GM15510 (cell line): ENCODE data around the gene MEPE.

Source experiments
- POLR2A ChIP-seq: IDR thresholded peaks from 3 replicates; pipeline ENCODE4 v1.6.1; 2011; ENCODE audit warnings: borderline replicate concordance; ENCODE audit not compliant: insufficient read length; ENCODE audit errors: extremely low read depth

The MEPE gene

DNA sequence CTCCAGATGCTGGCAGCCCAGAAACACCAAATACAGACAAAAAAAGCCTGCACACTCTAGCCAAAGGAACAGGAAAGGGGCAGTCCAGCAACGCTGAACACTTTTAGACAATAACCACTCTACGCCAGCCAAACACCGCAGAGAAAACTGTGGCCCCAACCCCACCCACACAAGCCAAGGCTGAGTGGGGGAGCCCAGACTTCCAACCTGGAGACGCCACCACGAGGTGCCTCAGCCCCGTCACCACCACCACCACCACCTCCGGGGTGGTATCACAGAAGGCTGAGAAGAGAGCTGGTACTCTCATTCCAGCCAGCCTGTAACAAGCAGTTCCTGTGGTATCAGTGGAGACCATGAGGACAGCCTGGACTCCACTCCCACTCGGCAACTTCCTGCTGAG, 22.8 kb downstream of the MEPE start:
- no peak for TF ChIP-seq POLR2A

DNA sequence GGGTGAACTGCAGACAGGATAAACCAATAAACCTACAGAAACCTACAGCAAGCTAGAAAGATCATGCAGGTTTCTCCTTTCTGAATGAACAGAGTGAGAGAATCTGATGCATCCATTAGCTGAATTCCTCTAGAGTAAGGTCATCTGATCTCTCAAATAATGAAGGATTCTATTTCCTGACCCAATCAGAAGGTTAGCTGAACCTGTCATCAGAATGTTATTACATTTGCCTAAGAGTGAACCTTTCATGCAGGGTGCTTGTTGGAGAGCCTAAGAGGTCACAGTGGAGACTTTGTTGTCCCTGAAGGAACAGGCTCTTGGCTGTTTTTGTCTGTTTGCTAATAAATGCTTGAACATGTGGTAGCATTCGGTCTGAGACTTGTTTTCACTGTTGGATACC, 24.0 kb downstream of the MEPE start:
- TF ChIP-seq POLR2A, result no peak

DNA sequence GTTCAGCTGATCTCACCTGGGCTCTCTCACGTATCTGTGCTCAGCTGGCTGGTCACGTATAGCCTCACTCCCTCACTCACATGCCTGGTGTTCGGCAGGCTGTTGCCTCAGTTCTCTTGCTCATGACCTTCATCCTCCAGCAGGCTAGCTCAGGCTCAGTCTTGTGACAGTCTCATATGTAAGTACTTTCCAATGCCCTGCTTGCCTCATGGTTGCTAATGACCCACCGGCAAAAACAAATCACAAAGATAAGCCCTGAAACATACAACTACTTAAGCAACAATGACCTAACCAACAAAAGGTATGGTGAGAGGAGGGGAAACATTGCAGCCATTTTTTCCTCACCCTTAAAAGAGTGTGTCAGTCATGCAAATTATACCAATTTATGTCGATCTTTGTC, 25.0 kb downstream of the MEPE start:
- no peak for TF ChIP-seq POLR2A

DNA sequence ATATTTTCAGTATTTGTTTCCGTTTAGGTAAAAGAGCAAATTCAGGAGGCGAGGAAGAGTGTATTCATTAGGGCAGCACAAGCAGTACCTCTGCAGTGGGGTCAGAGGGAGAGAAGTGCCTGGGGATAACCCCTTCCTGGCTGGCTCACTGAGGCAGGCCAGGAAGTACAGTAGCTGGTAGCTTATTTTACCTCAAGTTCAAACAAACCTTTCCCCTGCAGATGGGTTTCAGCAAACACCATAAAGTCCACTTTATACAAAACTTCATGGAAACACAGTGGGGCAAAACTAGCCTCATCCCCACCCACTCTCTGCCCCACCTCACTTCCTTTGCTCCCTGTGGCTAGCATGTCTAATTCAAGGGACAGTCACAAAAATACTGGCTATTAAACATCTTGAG, 29.5 kb downstream of the MEPE start:
- TF ChIP-seq POLR2A, result no peak

DNA sequence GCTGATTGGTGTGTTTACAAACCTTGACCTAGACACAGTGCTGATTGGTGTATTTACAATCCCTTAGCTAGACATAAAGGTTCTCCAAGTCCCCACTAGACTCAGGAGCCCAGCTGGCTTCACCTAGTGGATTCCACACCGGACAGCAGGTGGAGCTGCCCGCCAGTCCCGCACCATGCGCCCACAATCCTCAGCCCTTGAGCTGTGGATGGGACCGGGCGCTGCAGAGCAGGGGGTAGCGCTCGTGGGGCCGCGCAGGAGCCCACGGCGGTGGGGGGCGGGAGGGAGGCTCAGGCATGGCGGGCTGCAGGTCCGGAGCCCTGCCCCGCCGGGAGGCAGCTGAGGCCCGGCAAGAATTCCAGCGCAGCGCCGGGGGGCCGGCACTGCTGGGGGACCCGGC, 30.7 kb downstream of the MEPE start:
- no peak for TF ChIP-seq POLR2A

DNA sequence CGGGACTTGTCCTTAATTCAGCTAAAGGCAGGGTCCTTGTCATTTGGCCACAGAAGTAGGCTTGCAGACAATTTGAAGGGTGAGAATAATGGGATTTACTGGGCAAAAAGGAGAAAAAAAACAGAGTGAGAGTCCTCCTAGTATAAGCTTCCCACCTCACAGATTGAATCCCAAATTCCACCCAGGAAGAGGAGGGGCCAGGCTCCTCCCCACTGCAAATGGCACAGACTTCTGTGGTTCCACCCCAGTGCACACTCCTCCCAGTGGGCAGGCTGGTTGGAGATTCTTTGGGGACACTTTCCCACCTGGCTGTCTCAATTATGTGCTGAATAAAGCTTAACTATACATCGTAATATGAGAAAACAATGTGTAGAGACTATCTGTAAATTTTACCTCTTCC, 31.6 kb downstream of the MEPE start:
- no peak for TF ChIP-seq POLR2A

DNA sequence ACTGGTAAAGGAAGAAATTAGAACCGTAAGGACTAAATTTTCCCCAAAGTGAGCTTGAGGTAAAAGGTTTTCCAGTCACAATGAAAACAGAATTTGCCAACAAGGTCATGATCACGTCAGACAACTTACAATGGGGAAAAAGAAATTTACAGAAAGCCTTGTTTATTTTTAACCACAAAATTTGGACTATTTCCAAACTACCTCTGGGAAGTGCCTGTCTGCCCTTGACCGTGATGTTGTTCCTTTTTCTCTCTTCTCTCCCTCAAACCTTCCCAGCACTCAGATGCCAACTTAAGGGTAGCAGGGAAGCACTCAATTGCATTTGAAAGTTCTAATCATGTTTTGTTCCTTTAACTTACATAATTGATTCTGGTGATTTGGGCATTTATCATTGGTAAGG, 32.5 kb downstream of the MEPE start:
- no peak for TF ChIP-seq POLR2A

DNA sequence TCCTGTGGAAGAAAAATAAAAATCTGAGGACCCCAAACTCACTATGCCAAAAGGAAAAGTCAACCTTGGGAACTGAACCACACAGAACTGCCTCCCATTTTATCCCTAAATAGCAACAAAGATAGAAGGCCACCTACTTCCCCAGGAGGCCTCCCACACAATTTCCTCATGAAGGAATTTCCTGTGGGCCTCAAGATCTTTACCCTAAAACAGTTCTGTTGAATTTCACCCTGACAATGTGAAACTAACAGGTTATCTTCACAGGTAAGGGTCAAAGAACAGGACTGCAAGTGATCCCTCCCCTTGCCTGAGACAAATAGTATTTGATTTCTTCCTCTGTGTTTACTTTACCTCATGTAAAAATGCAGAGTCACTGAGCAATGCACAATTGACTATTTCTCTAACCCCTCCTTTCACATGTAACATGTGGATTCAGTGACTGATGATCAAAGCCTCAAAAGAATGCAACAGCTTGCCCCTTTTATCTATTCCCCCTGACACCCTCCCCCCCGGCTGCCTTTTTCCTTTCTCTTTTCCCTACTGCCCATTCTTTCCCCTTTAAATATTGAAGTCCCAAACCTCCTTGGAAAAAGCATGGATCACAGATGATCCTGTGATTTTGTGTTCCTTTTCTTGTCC, 33.3 kb downstream of the MEPE start:
- TF ChIP-seq POLR2A, result no peak

DNA sequence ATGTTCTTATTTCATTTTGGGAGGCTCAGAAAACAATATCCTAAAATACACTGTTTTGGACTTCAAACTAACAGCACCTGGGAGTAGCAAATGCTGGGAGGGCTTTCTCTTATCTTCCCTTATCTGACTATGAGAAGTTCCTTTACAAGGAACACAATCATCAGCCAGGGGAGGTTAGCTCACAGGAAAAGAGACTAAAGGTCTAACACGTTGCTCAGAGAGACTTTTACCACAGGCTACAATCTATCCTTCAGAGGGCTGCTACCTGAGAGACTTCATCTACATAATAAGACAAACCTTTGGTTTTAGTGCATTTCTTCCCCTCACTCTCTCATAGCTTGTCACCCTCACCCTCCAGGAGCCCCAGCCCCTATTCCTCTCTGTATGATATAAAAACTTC, 35.8 kb downstream of the MEPE start:
- TF ChIP-seq POLR2A, result no peak

DNA sequence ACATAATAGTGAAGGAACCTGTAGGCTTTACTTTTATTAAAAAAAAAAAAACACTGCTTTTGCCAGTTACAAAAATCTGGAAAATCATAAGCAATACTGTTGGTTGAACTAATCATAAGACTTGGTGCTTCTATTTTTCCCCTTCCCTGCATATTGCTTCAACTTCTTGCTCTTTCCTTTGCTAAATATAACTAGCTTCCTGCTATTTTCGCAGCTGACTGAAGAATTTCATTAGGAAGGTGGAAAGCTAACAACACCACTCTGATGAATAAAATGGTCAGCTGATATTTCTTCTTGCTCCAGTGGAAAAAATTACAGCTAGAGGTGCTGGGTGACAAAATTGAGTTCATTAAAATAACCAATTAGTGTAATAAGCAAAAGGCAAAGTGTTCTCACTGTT, 39.3 kb downstream of the MEPE start:
- TF ChIP-seq POLR2A, result no peak

DNA sequence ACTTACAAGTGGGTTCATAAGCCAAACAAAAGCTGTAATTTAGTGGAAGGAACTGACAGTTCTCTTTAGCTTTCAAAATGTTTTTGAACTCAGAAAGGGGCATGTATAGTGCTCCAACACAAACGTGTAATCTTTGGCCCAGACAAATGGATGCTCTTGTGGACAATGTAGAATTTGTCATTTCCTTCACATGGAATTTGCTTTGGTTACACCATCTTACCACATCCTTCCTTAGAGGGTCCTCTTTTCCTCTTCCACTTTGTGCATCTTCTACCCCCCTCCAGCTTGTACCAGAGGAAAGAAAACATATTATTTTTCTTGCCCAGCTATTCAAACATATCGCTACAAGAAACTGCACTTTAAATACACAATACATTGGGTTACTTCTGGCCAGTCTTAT, 42.4 kb downstream of the MEPE start:
- TF ChIP-seq POLR2A, result no peak

DNA sequence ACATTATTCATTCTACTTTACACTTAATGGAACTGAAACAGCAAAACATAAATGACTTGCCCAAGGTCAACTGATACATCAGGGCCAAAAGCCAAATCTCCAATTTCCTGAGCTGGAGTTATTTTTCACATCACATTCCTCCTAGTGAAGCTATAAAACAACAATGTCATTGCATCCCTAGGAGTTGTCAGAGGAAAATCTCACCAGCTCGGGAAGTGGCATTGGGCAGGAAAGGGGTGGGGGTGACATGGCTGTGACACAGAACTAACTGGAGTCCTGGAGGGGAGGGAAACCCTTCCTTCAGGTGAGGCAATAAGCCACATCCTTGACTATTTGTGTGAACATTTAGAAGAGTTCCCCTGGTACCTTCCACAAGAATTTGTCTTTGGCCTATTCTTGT, 47.3 kb downstream of the MEPE start:
- no peak for TF ChIP-seq POLR2A

DNA sequence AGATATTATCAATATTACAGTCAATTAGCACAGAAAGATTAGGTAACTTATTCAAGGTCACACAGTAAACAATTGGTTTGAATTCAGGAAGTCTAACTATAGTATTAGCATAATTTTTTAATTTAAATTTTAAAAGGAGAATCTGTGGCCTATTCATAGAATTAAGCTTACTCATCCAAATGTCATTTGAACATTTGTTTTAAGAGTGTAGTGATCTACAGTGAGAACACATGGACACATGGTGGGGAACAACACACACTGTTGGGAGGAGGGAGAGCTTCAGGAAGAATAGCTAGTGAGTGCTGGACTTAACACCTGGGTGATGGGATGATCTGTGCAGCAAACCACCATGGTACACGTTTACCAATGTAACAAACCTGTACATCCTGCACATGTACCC, 48.3 kb downstream of the MEPE start:
- no peak for TF ChIP-seq POLR2A

DNA sequence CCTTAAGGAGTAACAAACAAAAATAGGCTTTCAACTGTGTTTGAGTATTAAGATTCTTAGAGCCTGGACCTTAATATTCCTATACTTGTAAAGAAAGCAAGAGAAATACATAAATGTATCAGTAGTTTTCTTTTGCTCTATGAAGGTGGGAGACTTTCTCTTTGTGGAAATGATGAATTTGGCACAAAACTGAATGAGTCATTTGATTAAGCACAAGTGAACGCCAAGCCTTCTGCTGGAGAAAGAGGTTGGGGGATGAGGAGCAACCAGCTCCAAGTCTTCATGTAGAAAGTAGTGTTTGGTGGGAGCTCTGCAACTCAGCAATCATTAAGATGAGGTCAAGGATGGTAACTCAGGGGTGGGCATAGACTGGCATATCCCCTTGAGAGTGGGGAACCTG, 49.6 kb downstream of the MEPE start:
- no peak for TF ChIP-seq POLR2A

DNA sequence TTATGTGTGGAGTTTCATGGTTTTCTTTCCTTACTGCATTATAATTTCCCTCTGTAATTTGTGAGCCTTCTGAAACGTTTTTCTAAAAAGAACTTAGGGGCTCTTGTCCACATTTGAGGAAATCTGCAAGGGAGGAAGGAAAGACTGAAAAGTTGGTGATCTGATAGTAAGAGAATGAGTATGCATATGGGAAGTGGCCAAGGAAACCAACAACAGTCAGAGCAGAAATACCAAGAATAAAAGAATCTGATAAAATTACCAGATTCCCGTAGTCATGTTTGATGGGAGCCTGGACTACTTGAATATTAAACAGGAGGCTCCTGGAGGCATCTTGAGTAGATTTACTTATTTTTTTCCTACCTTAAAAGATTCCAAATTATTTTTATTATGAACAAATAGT, 50.1 kb downstream of the MEPE start:
- TF ChIP-seq POLR2A, result no peak

DNA sequence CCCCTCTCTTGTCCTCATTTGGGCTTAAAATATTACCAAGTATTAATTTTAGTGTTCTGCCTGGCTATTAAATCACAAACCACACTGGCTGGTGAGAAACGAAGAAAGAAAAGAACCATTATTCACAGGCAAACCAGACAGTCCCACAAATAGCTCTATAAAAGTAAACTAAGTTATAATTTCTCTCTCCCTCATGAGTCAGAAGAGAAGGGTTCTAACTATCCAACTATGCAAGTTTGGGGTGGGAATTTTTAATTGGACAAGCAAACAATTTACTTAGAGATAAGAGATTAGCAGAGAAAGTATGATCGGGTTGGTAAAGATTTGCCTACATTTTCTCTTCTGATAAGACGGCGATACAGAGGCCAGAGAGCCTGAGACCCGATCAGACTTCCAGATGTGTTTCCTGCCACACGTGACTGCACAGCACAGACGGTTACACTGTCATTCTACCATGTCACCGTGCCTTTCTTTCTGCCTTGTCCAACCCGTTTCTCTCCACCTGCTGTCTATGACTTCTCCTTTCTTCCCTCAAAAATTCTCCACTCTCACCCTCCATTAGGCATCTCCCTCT, 52.3 kb downstream of the MEPE start:
- TF ChIP-seq POLR2A, result no peak

DNA sequence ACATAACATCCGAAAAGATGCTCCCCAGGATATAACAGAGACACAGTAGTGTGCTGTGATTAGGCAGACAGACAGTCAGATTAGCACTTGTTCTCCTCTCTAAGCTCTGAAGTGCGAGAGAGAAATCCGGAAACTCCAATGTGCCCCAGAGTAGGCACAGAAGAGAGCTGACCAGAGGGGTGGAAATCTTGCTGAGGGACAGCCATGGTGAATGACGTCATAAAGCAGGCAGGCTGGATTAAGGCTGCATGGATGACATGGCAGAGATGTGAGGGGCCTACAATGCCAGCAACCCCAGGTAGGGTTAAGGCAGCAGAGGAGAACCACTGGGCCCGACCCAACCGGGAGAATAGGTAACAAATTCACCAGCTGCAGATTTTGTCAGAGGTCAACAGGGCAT, 53.3 kb downstream of the MEPE start:
- TF ChIP-seq POLR2A, result no peak
